K562 (cell line): ENCODE results near the gene ALG14. TPM values are rescaled to one million over a fixed set of nuclear protein-coding genes. Genes with fewer than 3 reads are reported as not detected.

ENCODE experiments used
- ATAC-seq: fragments of 200-7000 bp; cut with Tn5 transposase; 3 replicates; pipeline ENCODE4 v1.9.1; 2020; ENCODE audit warnings: moderate library complexity
- BruUV-seq: library from RNA; stranded (reverse); fragments of 400-500 nt; replicated peaks from 2 replicates; lab custom pipeline; 2021; lab: Mats Ljungman, UMichigan
- CTCF ChIA-PET: fragments of 300-600 bp; formaldehyde crosslinking; extraction: SDS; loops from one replicate; lab custom pipeline; 2021; ENCODE audit warnings: low intra/inter-chr PET ratio; lab: Yijun Ruan, JAX
- POLR2A ChIA-PET: fragments of 300-600, 350-650 bp; sonication (Branson Sonifier 250); formaldehyde crosslinking; extraction: SDS; loops from one replicate; lab custom pipeline; 2021; ENCODE audit warnings: antibody characterized with exemption, inconsistent platforms; lab: Yijun Ruan, JAX
- DNase-seq, 4 experiments: peaks; one replicate each; pipeline versions ENCODE4 v3.0.0 to v3.0.0-alpha.2; 2011 to 2018; ENCODE audit warnings: low spot score in 3 of 4, mixed read lengths in 3 of 4; ENCODE audit errors: extremely low read depth in 1 of 4
- FAIRE-seq: peaks from 2 replicates; lab custom pipeline; 2011; peaks lifted over from hg19 to GRCh38; lab: Jason Lieb, UNC
- H2AFZ ChIP-seq: 2 replicates; pipeline ENCODE4 v1.6.0; 2011; ENCODE audit warnings: low read depth, low read length, control low read depth, inconsistent platforms
- H3K27ac ChIP-seq: fragments of 200-600 bp; 3 replicates; pipeline ENCODE4 v1.8.0; 2011; ENCODE audit warnings: low read depth, mild to moderate bottlenecking, control low read depth, inconsistent platforms, low read length, moderate library complexity, mixed read lengths; ENCODE audit errors: extremely low read depth
- H3K27me3 ChIP-seq, 2 experiments: fragments of 300-600 bp in 1 of 2; 2 replicates in 1 of 2; 3 replicates in 1 of 2; pipeline versions ENCODE4 v1.6.0 to v1.8.0; 2011; ENCODE audit warnings: inconsistent platforms in 2 of 2, low read length in 2 of 2, mild to moderate bottlenecking in 1 of 2, mixed read lengths in 1 of 2, moderate library complexity in 1 of 2; ENCODE audit not compliant: control insufficient read depth in 2 of 2, insufficient read depth in 2 of 2
- H3K36me3 ChIP-seq: fragments of 300-600 bp; 3 replicates; pipeline ENCODE4 v1.8.0; 2011; ENCODE audit warnings: mild to moderate bottlenecking, low read length, inconsistent platforms; ENCODE audit not compliant: control insufficient read depth, insufficient read depth
- H3K4me1 ChIP-seq, 2 experiments: fragments of 200-600 bp in 1 of 2; replicated peaks in 1 of 2; 2 replicates in 1 of 2; 3 replicates in 1 of 2; pipeline versions ENCODE4 v1.5.1 to v1.8.0; 2011; ENCODE audit warnings: inconsistent platforms in 2 of 2, low read length in 2 of 2, mild to moderate bottlenecking in 1 of 2, mixed read lengths in 1 of 2, moderate library complexity in 1 of 2; ENCODE audit not compliant: control insufficient read depth in 2 of 2, insufficient read depth in 2 of 2
- H3K4me2 ChIP-seq: 2 replicates; pipeline ENCODE4 v1.6.1; 2011; ENCODE audit warnings: low read length, control low read depth, inconsistent platforms, mixed read lengths; ENCODE audit not compliant: insufficient read depth
- H3K4me3 ChIP-seq: fragments of 200-600 bp; sonication (generic), shearing (Covaris generic); 2 replicates; pipeline ENCODE4 v1.5.1; 2016; ENCODE audit warnings: control low read depth, inconsistent platforms
- H3K79me2 ChIP-seq: fragments of 200-600 bp; 3 replicates; pipeline ENCODE4 v1.8.0; 2011; ENCODE audit warnings: low read length, inconsistent platforms; ENCODE audit not compliant: control insufficient read depth, insufficient read depth
- H3K9ac ChIP-seq, 2 experiments: 2 replicates each; pipeline versions ENCODE4 v1.6.0 to v1.6.1; 2011; ENCODE audit warnings: low read depth in 2 of 2, low read length in 2 of 2, control low read depth in 1 of 2, inconsistent platforms in 1 of 2, mild to moderate bottlenecking in 1 of 2, mixed read lengths in 1 of 2; ENCODE audit not compliant: insufficient read depth in 1 of 2
- H3K9me1 ChIP-seq: one replicate; pipeline ENCODE4 v1.6.0; 2011; ENCODE audit warnings: inconsistent platforms, mild to moderate bottlenecking, low read length, moderate library complexity; ENCODE audit not compliant: control insufficient read depth, insufficient read depth
- H3K9me3 ChIP-seq: replicated peaks from 2 replicates; pipeline ENCODE4 v1.5.1; 2011; ENCODE audit warnings: low read depth, low read length, inconsistent platforms; ENCODE audit not compliant: control insufficient read depth, insufficient read depth
- H4K20me1 ChIP-seq: replicated peaks from 2 replicates; pipeline ENCODE4 v1.6.1; 2011; ENCODE audit warnings: low read length, inconsistent platforms, mixed read lengths; ENCODE audit not compliant: control insufficient read depth, insufficient read depth
- EHMT2 ChIP-seq: fragments of 450-650 bp; IDR thresholded peaks from 2 replicates; pipeline ENCODE4 v1.6.1; 2018; ENCODE audit warnings: antibody characterized with exemption
- ETV6 ChIP-seq, 3 experiments: fragments of 150-350 bp in 1 of 3; sonication (generic) in 1 of 3; formaldehyde crosslinking in 1 of 3; IDR thresholded peaks; 2 replicates each; pipeline versions ENCODE4 v1.6.1 to v1.8.0; 2014 to 2022; ENCODE audit warnings: borderline replicate concordance in 2 of 3, low read depth in 2 of 3, antibody characterized with exemption in 1 of 3, low read length in 1 of 3, mild to moderate bottlenecking in 1 of 3, missing genetic modification reagents in 1 of 3
- FOXJ2 ChIP-seq: fragments of 200-800 bp; sonication (Bioruptor generic); IDR thresholded peaks from 2 replicates; pipeline ENCODE4 v1.6.1; 2016; ENCODE audit warnings: missing genetic modification characterization, missing compliant biosample characterization
- HDAC2 ChIP-seq: fragments of 450-650 bp; IDR thresholded peaks from 2 replicates; pipeline ENCODE4 v1.6.1; 2016; ENCODE audit warnings: mild to moderate bottlenecking
- HDAC6 ChIP-seq: IDR thresholded peaks from 2 replicates; pipeline ENCODE4 v1.6.1; 2012; ENCODE audit warnings: low read depth, mild to moderate bottlenecking, control low read depth, inconsistent platforms, low read length, moderate library complexity
- HOXB6 ChIP-seq: fragments of 250-450 bp; sonication (Bioruptor Pico); IDR thresholded peaks from 2 replicates; pipeline ENCODE4 v1.5.1; 2022; ENCODE audit warnings: mild to moderate bottlenecking, borderline replicate concordance
- NFATC3 ChIP-seq: fragments of 450-650 bp; IDR thresholded peaks from 2 replicates; pipeline ENCODE4 v1.6.1; 2017; ENCODE audit warnings: mild to moderate bottlenecking
- SRSF7 ChIP-seq: fragments of 200-400 bp; formaldehyde crosslinking; optimal IDR thresholded peaks from 2 replicates; pipeline ENCODE3; 2017; ENCODE audit warnings: mild to moderate bottlenecking, low read depth, low read length
- TARDBP ChIP-seq: fragments of 450-650 bp; IDR thresholded peaks from 2 replicates; pipeline ENCODE4 v1.6.1; 2016
- ZFP30 ChIP-seq: fragments of 250-450 bp; sonication (Bioruptor Pico); IDR thresholded peaks from 2 replicates; pipeline ENCODE4 v1.8.0; 2022; ENCODE audit warnings: moderate library complexity, mild to moderate bottlenecking, inconsistent platforms, borderline replicate concordance
- in situ Hi-C: fragments of 300-500 bp; cut with MboI; formaldehyde crosslinking; loops from 4 replicates; pipeline ENCODE4 v1.15.0; 2018; ENCODE audit warnings: inconsistent platforms, mixed read lengths
- intact Hi-C: fragments of 100-400 bp; cut with micrococcal nuclease; formaldehyde crosslinking; loops from 2 replicates; pipeline ENCODE4 v1.14.2; 2022
- polyA plus RNA-seq, 8 experiments: library from polyadenylated mRNA; depleted of rRNA in 4 of 8; stranded (reverse) in 5 of 8; unstranded in 3 of 8; fragments of >200 nt; fragmentation: Nextera tagmentation in 2 of 8; fragmentation: Illumina TruSeq in 1 of 8; extraction: Ambion mirVana in 2 of 8; extraction: Trizol in 1 of 8; gene quantifications; 2 replicates each; pipeline versions ENCODE4 v1.2.1 to v1.2.3, GENCODE V29; 2011 to 2014; ENCODE audit warnings: inconsistent platforms in 1 of 8, missing spikeins in 1 of 8
- total RNA-seq, 7 experiments: library from RNA; depleted of rRNA in 6 of 7; stranded (reverse); fragments of >200 nt in 6 of 7; fragmentation: Illumina TruSeq in 2 of 7; extraction: Trizol in 2 of 7; gene quantifications; 2 replicates each; pipeline versions ENCODE4 v1.2.1 to v1.2.3, GENCODE V29; 2011 to 2021; ENCODE audit warnings: low replicate concordance in 1 of 7
- TF ChIP-seq, protein P1 (sequence below), 2 experiments: fragments of 200-800 bp in 1 of 2; sonication (Bioruptor generic) in 1 of 2; sonication (generic) in 1 of 2; formaldehyde crosslinking in 1 of 2; IDR thresholded peaks in 1 of 2; conservative IDR thresholded peaks in 1 of 2; 2 replicates each; pipeline versions ENCODE4 v1.5.0 to v1.6.1; 2016 to 2020; ENCODE audit warnings: missing compliant biosample characterization in 1 of 2, missing genetic modification characterization in 1 of 2, missing genetic modification reagents in 1 of 2
- TF ChIP-seq, protein P2 (sequence below): sonication (generic); formaldehyde crosslinking; IDR thresholded peaks from 2 replicates; pipeline ENCODE4 v1.8.0; 2023; ENCODE audit warnings: mild to moderate bottlenecking, missing genetic modification reagents

ALG14 gene
- total and polyA plus RNA-seq, 9 of the 15 experiments (the other 6 are each of a cell fraction or from before 2014, with no cell fraction given), result 2.8 to 16.2 (median 4.9) TPM

DNA sequence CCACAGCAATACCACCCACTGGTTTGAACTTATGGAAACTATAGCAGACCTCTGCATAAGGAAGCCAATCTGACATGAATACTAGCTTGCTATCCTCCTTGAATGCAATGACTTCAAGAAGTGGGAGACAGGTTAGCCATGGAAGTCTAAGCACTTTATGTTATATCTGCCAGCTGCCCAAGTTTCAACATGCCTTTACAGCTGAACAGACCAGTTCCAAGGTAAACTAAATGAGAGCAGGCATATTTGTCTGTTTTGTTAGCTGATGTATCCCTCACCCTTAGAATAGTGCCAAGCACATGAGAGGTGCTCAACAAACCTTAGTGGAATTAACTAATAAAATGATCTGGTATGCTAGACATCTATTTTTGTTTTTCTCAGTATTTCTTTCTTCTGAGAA lies 65.1 kb downstream of the ALG14 start:
- no peak overlapping the region for H3K27ac ChIP-seq
- TF ChIP-seq, protein P1, sequence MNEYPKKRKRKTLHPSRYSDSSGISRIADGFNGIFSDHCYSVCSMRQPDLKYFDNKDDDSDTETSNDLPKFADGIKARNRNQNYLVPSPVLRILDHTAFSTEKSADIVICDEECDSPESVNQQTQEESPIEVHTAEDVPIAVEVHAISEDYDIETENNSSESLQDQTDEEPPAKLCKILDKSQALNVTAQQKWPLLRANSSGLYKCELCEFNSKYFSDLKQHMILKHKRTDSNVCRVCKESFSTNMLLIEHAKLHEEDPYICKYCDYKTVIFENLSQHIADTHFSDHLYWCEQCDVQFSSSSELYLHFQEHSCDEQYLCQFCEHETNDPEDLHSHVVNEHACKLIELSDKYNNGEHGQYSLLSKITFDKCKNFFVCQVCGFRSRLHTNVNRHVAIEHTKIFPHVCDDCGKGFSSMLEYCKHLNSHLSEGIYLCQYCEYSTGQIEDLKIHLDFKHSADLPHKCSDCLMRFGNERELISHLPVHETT (CRISPR knock-in tag; conservative IDR thresholded peaks at IDR 0.05 in 1 of 2, IDR thresholded peaks at IDR 0.05 in 1 of 2), result no peak
- TF ChIP-seq HOXB6 (CRISPR knock-in tag) (no peak), EHMT2 (no peak), HDAC2 (no peak), ZFP30 (no peak), HDAC6 (no peak), ETV6 (IDR thresholded peaks at IDR 0.05; ENCODE audit: borderline replicate concordance in 1 of 2, low read depth in 2 of 2, low read length in 1 of 2) (no peak), ETV6 (CRISPR knock-in tag; IDR thresholded peaks at IDR 0.05; ENCODE audit: borderline replicate concordance) (no peak), NFATC3 (no peak), FOXJ2 (tag) (no peak), TARDBP (no peak), SRSF7 (no peak)
- TF ChIP-seq, protein P2, sequence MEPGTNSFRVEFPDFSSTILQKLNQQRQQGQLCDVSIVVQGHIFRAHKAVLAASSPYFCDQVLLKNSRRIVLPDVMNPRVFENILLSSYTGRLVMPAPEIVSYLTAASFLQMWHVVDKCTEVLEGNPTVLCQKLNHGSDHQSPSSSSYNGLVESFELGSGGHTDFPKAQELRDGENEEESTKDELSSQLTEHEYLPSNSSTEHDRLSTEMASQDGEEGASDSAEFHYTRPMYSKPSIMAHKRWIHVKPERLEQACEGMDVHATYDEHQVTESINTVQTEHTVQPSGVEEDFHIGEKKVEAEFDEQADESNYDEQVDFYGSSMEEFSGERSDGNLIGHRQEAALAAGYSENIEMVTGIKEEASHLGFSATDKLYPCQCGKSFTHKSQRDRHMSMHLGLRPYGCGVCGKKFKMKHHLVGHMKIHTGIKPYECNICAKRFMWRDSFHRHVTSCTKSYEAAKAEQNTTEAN (CRISPR knock-in tag), result no peak
- ATAC-seq (no peak), FAIRE-seq (no peak), DNase-seq (no peak)
- ChIA-PET POLR2A (interaction anchor here (0.7 kb wide), 2 partner anchors 14 to 48 kb away, joined by 3 read pairs; no protein-coding TSS in a partner anchor), CTCF (no interaction called here)
- H3K9me3 ChIP-seq, result no peaks in the 10 kb centered on the region; the same call in 1 of the 2 replicates
- intact Hi-C loops (no loop called here), in situ Hi-C loops (no loop called here)
- no TSS peak for BruUV-seq
- no peaks in the 10 kb centered on the region for H4K20me1 ChIP-seq
- H3K4me2 ChIP-seq, result no peak overlapping the region
- no peak overlapping the region for H2AFZ ChIP-seq
- no peaks in the 10 kb centered on the region for H3K9me1 ChIP-seq
- H3K27me3 ChIP-seq, result no peaks in the 10 kb centered on the region
- no peaks in the 10 kb centered on the region for H3K36me3 ChIP-seq
- H3K9ac ChIP-seq, result no peak overlapping the region
- peaks cover 0 to 2% of the 10 kb centered on the region in 2 experiments; a peak in 2 of 5 replicates for H3K4me1 ChIP-seq
- H3K4me3 ChIP-seq, result no peak overlapping the region
- no peaks in the 10 kb centered on the region for H3K79me2 ChIP-seq
